Neural crest cell (in vitro differentiated cells): Measurements from ENCODE around the gene ARHGEF17. TPM values are rescaled to one million over a fixed set of nuclear protein-coding genes. Genes with fewer than 3 reads are reported as not detected.
A peak's percentile ranks its signal among the peaks of the same experiment; 100 is the strongest.

Source experiments
- DNase-seq: peaks from one replicate; pipeline ENCODE4 v3.0.0; 2021; ENCODE audit warnings: low read depth, mixed read lengths, low spot score
- H3K27ac Mint-ChIP-seq: one replicate; pipeline ENCODE4 v1.8.0; 2021; ENCODE audit warnings: mild to moderate bottlenecking, mixed read lengths; ENCODE audit not compliant: unreplicated experiment
- H3K27me3 Mint-ChIP-seq: 2 replicates; pipeline ENCODE4 v1.8.0; 2021; ENCODE audit warnings: low read depth, mild to moderate bottlenecking, mixed read lengths
- H3K36me3 Mint-ChIP-seq: 2 replicates; pipeline ENCODE4 v1.8.0; 2021; ENCODE audit warnings: low read depth, mild to moderate bottlenecking, mixed read lengths
- H3K4me1 Mint-ChIP-seq: 2 replicates; pipeline ENCODE4 v1.8.0; 2021; ENCODE audit warnings: mixed read lengths
- H3K4me3 Mint-ChIP-seq: one replicate; pipeline ENCODE4 v1.8.0; 2021; ENCODE audit warnings: mild to moderate bottlenecking, mixed read lengths
- H3K9me3 Mint-ChIP-seq: 2 replicates; pipeline ENCODE4 v1.8.0; 2021; ENCODE audit warnings: mixed read lengths
- total RNA-seq: library from RNA; stranded (reverse); gene quantifications from 2 replicates; pipeline ENCODE4 v1.2.1, GENCODE V29; 2021
- TF ChIP-seq, protein P1 (sequence below): fragments of 200-600 bp; sonication (generic); conservative IDR thresholded peaks from 2 replicates; pipeline ENCODE4 v1.5.0; 2021; ENCODE audit warnings: antibody characterized with exemption, mild to moderate bottlenecking

Gene ARHGEF17
- total RNA-seq, 1 donor from 2014 or later = 55.7 TPM

DNA sequence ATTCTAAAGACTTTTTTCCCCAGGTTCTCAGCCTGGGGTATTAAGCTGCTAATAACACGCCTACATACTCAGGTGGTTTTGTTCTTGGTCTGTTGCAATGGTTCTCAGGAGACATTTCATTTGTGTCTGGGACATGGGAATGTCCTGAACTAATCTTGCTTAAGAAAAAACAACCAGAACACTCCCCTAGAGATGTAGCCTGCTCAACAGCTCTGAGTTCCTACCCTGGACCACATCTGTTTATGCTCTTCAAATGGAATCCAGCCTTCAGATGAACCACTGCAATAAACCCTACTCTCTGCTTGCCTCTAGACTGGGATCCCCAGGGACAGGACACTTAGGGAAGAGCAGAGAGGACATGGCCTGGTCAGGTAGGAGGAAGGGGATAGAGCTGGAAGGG lies 98.1 kb downstream of the ARHGEF17 start:
- Mint-ChIP-seq H3K27me3 (no peaks in the 10 kb centered on the region), H3K4me1 (peaks cover 5% of the 10 kb centered on the region), H3K36me3 (peaks cover 13% of the 10 kb centered on the region), H3K9me3 (no peaks in the 10 kb centered on the region), H3K27ac (peak overlapping the region; percentile 28), H3K4me3 (no peak overlapping the region)
- TF ChIP-seq, protein P1, sequence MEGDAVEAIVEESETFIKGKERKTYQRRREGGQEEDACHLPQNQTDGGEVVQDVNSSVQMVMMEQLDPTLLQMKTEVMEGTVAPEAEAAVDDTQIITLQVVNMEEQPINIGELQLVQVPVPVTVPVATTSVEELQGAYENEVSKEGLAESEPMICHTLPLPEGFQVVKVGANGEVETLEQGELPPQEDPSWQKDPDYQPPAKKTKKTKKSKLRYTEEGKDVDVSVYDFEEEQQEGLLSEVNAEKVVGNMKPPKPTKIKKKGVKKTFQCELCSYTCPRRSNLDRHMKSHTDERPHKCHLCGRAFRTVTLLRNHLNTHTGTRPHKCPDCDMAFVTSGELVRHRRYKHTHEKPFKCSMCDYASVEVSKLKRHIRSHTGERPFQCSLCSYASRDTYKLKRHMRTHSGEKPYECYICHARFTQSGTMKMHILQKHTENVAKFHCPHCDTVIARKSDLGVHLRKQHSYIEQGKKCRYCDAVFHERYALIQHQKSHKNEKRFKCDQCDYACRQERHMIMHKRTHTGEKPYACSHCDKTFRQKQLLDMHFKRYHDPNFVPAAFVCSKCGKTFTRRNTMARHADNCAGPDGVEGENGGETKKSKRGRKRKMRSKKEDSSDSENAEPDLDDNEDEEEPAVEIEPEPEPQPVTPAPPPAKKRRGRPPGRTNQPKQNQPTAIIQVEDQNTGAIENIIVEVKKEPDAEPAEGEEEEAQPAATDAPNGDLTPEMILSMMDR = no peak
- no peak for DNase-seq

DNA sequence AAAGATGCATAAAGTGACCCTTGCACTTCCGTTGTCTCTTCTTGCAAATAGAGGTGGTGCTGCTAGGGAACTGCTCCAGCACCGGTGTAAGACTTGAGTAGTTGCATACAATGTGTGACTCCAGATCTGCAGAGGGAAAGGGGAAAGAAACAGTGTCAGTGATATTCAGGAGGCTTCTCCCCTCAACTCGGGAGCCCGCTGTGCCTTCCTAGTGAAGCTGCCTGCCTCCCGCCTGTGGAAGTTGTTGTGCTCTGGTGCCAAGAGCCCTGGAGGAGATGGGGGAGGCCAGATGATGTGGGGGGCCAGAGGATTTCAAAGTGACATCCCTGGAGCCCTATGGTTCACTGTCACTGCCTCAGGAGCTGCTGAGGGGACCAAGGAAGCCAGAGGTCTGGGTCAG lies 98.5 kb downstream of the ARHGEF17 start:
- no peak for DNase-seq
- TF ChIP-seq, protein P1 = no peak
- H3K36me3 Mint-ChIP-seq = peaks cover 15% of the 10 kb centered on the region
- no peak overlapping the region for H3K27ac Mint-ChIP-seq
- peaks cover 5% of the 10 kb centered on the region for H3K4me1 Mint-ChIP-seq
- no peaks in the 10 kb centered on the region for H3K9me3 Mint-ChIP-seq
- H3K4me3 Mint-ChIP-seq = no peak overlapping the region
- no peaks in the 10 kb centered on the region for H3K27me3 Mint-ChIP-seq

DNA sequence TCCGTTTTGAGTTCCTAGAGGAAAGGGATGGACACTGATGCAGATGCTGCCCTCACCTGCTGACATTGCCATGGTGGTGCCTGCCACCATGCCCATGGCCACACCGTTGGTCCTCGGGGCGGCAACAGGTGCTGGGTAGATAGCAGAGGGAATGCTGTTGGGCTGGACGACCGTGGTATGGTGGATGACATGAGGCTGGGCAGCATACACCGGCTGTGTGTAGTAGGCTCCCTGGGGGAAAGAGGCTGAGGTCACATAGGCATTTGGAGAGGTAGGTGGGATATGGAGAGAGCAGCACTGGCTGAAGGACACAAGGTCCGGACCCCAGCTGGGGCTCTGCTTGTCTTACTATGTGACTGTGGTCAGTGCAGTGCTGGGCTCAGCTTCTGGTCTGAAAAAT lies 101.4 kb downstream of the ARHGEF17 start:
- Mint-ChIP-seq H3K27me3 (no peaks in the 10 kb centered on the region), H3K36me3 (peaks cover 25% of the 10 kb centered on the region), H3K4me3 (no peak overlapping the region), H3K27ac (no peak overlapping the region), H3K9me3 (no peaks in the 10 kb centered on the region), H3K4me1 (peaks cover 17% of the 10 kb centered on the region)
- TF ChIP-seq, protein P1 = no peak
- no peak for DNase-seq

DNA sequence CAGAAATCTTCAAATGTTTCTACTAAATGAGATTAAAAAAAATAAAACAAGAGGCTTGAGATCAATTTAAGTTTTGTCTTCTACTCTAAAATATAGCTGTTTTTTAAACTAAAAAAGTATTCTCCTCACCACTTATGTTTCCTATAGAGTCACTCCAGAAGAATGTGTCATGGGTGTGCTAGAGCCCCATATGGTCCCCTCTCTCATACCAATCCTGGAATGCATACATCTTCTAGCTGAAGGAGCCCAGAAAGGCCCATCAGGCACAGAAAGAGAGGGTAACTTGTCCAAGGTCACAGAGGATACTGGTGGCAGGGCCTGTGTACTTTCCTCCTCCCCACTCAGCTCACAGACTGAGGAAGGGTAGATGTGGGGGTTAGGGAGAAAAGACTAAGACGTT lies 102.6 kb downstream of the ARHGEF17 start:
- no peak overlapping the region for H3K4me3 Mint-ChIP-seq
- DNase-seq = no peak
- peaks cover 25% of the 10 kb centered on the region for H3K36me3 Mint-ChIP-seq
- H3K4me1 Mint-ChIP-seq = peaks cover 23% of the 10 kb centered on the region
- H3K9me3 Mint-ChIP-seq = no peaks in the 10 kb centered on the region
- TF ChIP-seq, protein P1 = no peak
- no peak overlapping the region for H3K27ac Mint-ChIP-seq
- no peaks in the 10 kb centered on the region for H3K27me3 Mint-ChIP-seq

DNA sequence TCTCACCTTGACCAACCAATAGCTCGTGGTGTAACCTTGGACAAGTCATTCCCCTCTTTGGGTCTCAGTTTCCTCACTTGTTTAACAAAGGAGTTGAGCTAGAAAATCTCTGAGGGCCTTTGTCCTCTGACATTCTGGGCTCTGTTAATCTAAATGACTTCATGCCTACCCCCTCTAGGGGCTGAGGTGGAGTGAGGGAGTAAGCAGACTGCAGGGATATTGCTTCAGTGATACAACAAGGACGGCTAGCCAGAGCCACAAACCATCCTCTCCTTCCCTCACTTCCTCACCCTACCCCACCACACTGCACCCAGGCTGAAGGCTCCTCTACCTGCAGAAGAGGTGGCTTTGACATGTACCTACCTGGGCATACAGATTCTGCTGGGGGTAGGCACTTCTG lies 103.0 kb downstream of the ARHGEF17 start:
- no peak overlapping the region for H3K4me3 Mint-ChIP-seq
- peaks cover 27% of the 10 kb centered on the region for H3K4me1 Mint-ChIP-seq
- no peak overlapping the region for H3K27ac Mint-ChIP-seq

More for the DNA sequence above, 103.0 kb downstream of the ARHGEF17 start:
- no peaks in the 10 kb centered on the region for H3K27me3 Mint-ChIP-seq
- DNase-seq = no peak
- TF ChIP-seq, protein P1 = no peak
- H3K9me3 Mint-ChIP-seq = no peaks in the 10 kb centered on the region
- H3K36me3 Mint-ChIP-seq = peaks cover 25% of the 10 kb centered on the region
